ENCODE measurements around the gene MOB2. TPM values are rescaled to one million over a fixed set of nuclear protein-coding genes. Genes with fewer than 3 reads are reported as not detected.

The MOB2 gene
- total RNA-seq, 4 donors from 2014 or later = 84.8 to 126 (median 93.8) TPM

DNA sequence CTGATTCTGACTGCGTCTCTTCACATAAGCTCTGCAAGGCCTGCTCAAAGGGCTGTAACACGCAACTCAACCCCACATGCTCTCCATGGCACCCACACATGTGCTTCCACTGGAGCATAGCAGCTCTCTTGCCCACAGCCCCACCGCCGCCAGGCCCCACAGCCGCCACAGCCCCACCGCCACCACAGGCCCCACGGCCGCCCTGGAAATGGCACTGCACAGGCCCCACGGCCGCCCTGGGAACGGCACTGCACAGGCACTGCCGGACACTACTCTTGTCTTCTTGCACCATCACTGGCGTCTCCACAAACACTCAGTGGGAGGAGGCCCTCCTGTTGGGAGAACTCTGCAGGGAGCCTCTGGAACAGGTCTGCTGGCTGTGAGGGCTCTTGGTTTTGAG lies 8.6 kb downstream of the MOB2 start:
- TF ChIP-seq, protein P1, sequence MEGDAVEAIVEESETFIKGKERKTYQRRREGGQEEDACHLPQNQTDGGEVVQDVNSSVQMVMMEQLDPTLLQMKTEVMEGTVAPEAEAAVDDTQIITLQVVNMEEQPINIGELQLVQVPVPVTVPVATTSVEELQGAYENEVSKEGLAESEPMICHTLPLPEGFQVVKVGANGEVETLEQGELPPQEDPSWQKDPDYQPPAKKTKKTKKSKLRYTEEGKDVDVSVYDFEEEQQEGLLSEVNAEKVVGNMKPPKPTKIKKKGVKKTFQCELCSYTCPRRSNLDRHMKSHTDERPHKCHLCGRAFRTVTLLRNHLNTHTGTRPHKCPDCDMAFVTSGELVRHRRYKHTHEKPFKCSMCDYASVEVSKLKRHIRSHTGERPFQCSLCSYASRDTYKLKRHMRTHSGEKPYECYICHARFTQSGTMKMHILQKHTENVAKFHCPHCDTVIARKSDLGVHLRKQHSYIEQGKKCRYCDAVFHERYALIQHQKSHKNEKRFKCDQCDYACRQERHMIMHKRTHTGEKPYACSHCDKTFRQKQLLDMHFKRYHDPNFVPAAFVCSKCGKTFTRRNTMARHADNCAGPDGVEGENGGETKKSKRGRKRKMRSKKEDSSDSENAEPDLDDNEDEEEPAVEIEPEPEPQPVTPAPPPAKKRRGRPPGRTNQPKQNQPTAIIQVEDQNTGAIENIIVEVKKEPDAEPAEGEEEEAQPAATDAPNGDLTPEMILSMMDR (IDR thresholded peaks at IDR 0.05) = no peak
- no peak for TF ChIP-seq POLR2A (IDR thresholded peaks at IDR 0.05)
- no peak for DNase-seq (ENCODE audit: low spot score in 2 of 2)
- intact Hi-C loops (cut with DNase I; ENCODE audit: low total_unique reads) = no loop called here
- H3K4me3 ChIP-seq (ENCODE audit: low read depth, poor library complexity, severe bottlenecking) = no peak overlapping the region
- 94 to 95% methylated on average over 13 of the region's 13 CpGs for WGBS, 2 donors

DNA sequence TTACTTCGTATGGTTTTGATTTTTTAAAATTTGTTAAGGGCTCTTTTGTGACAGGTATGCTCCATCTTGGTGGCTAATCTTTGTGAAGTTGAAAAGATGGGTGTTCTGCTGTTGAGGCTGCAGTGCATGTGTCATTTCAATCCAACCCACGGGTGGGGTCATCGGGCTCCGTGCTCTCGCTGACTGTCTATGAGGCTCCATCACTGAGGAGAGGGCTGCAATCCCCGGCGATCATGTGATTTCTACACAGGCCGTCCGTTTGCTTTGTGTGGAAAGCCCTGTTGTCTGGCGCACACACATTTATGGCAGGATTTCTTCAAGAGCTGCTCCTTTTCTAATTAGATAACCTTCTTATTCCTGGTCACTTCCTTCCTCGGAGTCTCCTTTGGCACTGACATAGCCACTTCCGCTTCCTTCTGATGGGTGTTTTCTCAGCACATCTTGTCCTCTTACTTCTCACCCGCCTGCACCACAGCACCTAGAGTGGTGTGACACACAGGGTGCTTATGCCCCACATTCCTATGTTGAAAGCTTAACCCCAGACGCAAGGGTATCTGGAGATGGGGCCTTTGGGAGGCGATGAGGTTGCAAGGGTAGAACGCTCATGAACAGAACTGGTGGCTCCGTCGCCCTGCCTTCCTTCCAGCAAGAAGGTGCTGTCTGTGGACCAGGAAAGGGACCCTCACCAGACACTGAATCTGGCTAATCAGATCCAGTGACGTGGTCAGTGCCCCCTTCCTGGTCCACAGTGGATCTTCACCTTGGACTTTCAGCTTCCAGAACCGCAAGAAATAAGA lies 9.4 kb downstream of the MOB2 start:
- DNase-seq (ENCODE audit: low spot score in 2 of 2) = no peak
- TF ChIP-seq, protein P1 (IDR thresholded peaks at IDR 0.05) = no peak
- TF ChIP-seq POLR2A (IDR thresholded peaks at IDR 0.05) = no peak
- H3K4me3 ChIP-seq (ENCODE audit: low read depth, poor library complexity, severe bottlenecking) = no peak overlapping the region
- intact Hi-C loops (cut with DNase I; ENCODE audit: low total_unique reads) = no loop called here
- 87 to 92% methylated on average over 20 of the region's 20 CpGs for WGBS, 2 donors

DNA sequence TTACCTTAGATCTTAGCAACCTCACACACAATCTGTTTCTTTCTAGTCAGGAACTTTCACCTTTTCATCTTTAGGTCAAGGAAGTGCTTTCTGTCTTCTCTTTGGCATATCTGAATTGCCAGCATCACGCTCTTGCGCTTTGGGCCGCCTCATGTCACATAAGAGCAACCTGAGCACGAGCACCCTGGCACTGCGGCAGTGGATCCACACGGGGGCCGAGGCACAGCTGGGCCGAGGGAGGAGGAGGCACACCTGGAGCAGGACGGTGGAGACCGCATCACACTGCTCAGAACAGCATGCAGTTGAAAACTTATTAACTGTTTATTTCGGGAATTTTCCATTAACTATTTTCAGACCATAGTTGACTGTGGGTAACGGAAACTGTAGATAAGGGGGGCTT lies 10.7 kb downstream of the MOB2 start:
- 92 to 94% methylated on average over 12 of the region's 12 CpGs for WGBS, 2 donors

DNA sequence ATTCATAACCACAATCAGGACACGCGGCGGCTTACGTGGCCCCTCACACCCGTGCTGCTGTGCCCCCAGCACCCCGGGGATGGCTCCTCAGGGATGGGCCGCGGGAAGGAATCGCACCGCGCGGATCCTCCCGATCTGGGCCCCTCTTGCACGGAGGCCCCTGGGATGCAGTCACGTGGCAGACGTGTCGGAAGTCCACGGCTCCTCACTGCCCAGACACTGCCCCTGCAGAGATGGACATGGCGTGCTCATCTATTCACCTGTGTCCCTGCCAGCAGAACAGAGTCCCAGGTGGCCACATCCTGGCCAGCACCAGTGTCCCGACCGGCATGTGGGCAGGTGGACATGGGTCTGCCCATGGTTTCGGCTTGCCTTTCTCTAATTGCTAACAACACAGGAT lies 12.8 kb downstream of the MOB2 start:
- WGBS, 2 donors = 96% methylated on average over 21 to 22 of the region's 22 CpGs
- DNase-seq (ENCODE audit: low spot score in 2 of 2) = no peak
- intact Hi-C loops (cut with DNase I; ENCODE audit: low total_unique reads) = no loop called here
- no peak overlapping the region for H3K4me3 ChIP-seq (ENCODE audit: low read depth, poor library complexity, severe bottlenecking)
- no peak for TF ChIP-seq POLR2A (IDR thresholded peaks at IDR 0.05)
- TF ChIP-seq, protein P1 (IDR thresholded peaks at IDR 0.05) = no peak

More for the DNA sequence above, 10.7 kb downstream of the MOB2 start:
- TF ChIP-seq, protein P1 (IDR thresholded peaks at IDR 0.05) = no peak
- no peak for TF ChIP-seq POLR2A (IDR thresholded peaks at IDR 0.05)
- DNase-seq (ENCODE audit: low spot score in 2 of 2) = no peak
- intact Hi-C loops (cut with DNase I; ENCODE audit: low total_unique reads) = no loop called here
- H3K4me3 ChIP-seq (ENCODE audit: low read depth, poor library complexity, severe bottlenecking) = no peak overlapping the region

DNA sequence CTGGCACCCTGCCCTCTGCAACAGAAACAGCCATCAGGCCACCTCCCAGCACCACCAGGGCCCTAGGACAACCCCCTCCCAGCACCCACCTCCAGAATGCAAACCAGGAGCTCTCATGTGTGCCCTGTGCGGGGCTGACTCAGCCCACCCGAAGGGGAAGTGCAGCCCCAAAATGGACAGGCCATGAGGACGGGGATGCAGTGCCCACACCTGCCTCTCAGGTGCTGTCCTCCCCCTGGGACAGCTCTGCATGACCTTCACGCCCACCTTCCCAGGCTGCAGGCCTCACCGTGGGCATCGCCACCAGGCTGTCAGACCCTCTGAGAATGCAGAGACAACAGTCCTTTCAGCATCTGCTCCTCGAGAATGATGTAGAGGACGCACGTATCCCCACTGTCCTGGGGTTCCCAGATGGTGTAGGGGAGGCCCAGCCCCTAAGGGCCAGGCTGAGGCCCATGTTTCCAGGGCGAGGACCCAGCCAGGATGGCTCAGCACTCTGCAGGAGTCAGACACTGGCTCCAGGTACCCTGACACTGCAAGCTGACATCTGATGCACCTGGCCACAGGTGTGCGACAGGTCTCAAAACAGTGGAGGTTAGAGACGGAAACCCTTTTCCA lies 13.5 kb downstream of the MOB2 start:
- 91 to 97% methylated on average over 11 to 12 of the region's 12 CpGs for WGBS, 2 donors
- intact Hi-C loops (cut with DNase I; ENCODE audit: low total_unique reads) = no loop called here
- TF ChIP-seq, protein P1 (IDR thresholded peaks at IDR 0.05) = no peak
- no peak for TF ChIP-seq POLR2A (IDR thresholded peaks at IDR 0.05)
- DNase-seq (ENCODE audit: low spot score in 2 of 2) = no peak
- no peak overlapping the region for H3K4me3 ChIP-seq (ENCODE audit: low read depth, poor library complexity, severe bottlenecking)
